GM18909 (cell line): ENCODE measurements around the gene PRR3.

ENCODE experiments used
- ATAC-seq: cut with Tn5 transposase; IDR thresholded peaks from one replicate; pipeline ENCODE4 v1.9.1; 2021; ENCODE audit warnings: mild to moderate bottlenecking; ENCODE audit not compliant: unreplicated experiment, poor library complexity

PRR3 gene

GRCh38 chr6:30533460-30534294, 23.4 kb upstream of the PRR3 start:
- no peak for ATAC-seq

GRCh38 chr6:30537931-30538330, 19.2 kb upstream of the PRR3 start:
- no peak for ATAC-seq

GRCh38 chr6:30541515-30542403, 15.3 kb upstream of the PRR3 start:
- no peak for ATAC-seq

GRCh38 chr6:30542404-30542725, 14.7 kb upstream of the PRR3 start:
- no peak for ATAC-seq

- ATAC-seq: no peak
Measured at GRCh38 chr6:30542915-30543314, 14.2 kb upstream of the PRR3 start.

GRCh38 chr6:30543821-30544220, 13.3 kb upstream of the PRR3 start:
- ATAC-seq: no peak

- ATAC-seq: no peak
Measured at GRCh38 chr6:30544666-30545272, 12.3 kb upstream of the PRR3 start.

GRCh38 chr6:30547454-30547853, 9.6 kb upstream of the PRR3 start:
- no peak for ATAC-seq

GRCh38 chr6:30548375-30548774, 8.7 kb upstream of the PRR3 start:
- no peak for ATAC-seq

- no peak for ATAC-seq
Measured at GRCh38 chr6:30554404-30554803, 2.7 kb upstream of the PRR3 start.

- ATAC-seq: no peak
Measured at GRCh38 chr6:30554962-30555815, 1.9 kb upstream of the PRR3 start.

GRCh38 chr6:30555816-30556065, 1.4 kb upstream of the PRR3 start:
- ATAC-seq: no peak

- ATAC-seq: peak; percentile 84
Measured at GRCh38 chr6:30556066-30556905, 809 bp upstream of the PRR3 start, which contains the start of gene GNL1. GNL1 (minus strand) TSS chr6:30556489; CDS start chr6:30556203, 286 bp downstream.

GRCh38 chr6:30557683-30557981, 537 bp downstream of the PRR3 start:
- ATAC-seq: no peak

- no peak for ATAC-seq
Measured at GRCh38 chr6:30560930-30561329, 3.8 kb downstream of the PRR3 start.

GRCh38 chr6:30562470-30563425, 5.7 kb downstream of the PRR3 start:
- no peak for ATAC-seq

GRCh38 chr6:30564114-30564513, 7.0 kb downstream of the PRR3 start:
- no peak for ATAC-seq

- no peak for ATAC-seq
Measured at GRCh38 chr6:30565772-30566171, 8.7 kb downstream of the PRR3 start.

GRCh38 chr6:30568245-30568644, 11.2 kb downstream of the PRR3 start:
- ATAC-seq: no peak
